Testis (tissue), 2 donors: Measurements from ENCODE around the gene HSF4.

Experiments
- POLR2A ChIP-seq: fragments of 450-650 bp; IDR thresholded peaks from one replicate; pipeline ENCODE4 v1.6.1; 2017; ENCODE audit warnings: antibody characterized with exemption, mild to moderate bottlenecking, moderate library complexity
- TF ChIP-seq, protein P1 (sequence below), 3 experiments: fragments of 450-650 bp in 2 of 3; fragments of 200-600 bp in 1 of 3; sonication (generic) in 1 of 3; IDR thresholded peaks; one replicate each; pipeline ENCODE4 v1.5.1; 2016 to 2019; ENCODE audit warnings: antibody characterized with exemption in 3 of 3, mild to moderate bottlenecking in 2 of 3, moderate library complexity in 1 of 3

DNA sequence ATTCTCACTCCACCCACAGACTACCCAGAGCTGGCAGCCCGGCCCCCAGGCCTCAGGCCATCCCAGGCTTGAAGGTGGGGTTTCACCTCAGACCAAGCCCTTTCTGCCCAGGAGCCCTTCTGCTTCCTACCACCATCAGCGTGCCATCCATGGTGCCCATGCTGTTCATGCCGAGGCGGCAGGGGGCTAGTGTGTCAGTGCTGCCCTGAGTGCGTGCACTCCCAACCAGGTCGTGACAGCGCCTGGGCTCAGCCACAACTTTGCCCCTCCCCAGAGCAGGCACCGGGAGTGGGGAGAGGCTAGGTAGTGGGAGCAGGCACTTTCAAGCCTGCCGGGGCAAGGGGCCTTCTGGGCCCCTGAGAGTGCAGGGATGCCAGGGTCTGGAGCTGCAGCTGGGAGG is 22.2 kb upstream of the HSF4 start:
- TF ChIP-seq, protein P1, sequence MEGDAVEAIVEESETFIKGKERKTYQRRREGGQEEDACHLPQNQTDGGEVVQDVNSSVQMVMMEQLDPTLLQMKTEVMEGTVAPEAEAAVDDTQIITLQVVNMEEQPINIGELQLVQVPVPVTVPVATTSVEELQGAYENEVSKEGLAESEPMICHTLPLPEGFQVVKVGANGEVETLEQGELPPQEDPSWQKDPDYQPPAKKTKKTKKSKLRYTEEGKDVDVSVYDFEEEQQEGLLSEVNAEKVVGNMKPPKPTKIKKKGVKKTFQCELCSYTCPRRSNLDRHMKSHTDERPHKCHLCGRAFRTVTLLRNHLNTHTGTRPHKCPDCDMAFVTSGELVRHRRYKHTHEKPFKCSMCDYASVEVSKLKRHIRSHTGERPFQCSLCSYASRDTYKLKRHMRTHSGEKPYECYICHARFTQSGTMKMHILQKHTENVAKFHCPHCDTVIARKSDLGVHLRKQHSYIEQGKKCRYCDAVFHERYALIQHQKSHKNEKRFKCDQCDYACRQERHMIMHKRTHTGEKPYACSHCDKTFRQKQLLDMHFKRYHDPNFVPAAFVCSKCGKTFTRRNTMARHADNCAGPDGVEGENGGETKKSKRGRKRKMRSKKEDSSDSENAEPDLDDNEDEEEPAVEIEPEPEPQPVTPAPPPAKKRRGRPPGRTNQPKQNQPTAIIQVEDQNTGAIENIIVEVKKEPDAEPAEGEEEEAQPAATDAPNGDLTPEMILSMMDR (IDR thresholded peaks at IDR 0.05), result no peak
- TF ChIP-seq POLR2A, result no peak
